Thyroid gland (tissue), 4 donors: ENCODE data around the gene IL1RL1. TPM values are rescaled to one million over a fixed set of nuclear protein-coding genes. Genes with fewer than 3 reads are reported as not detected.

Experiments used
- DNase-seq, 2 donors: peaks; one replicate each; pipeline ENCODE4 v3.0.0-alpha.2; 2019
- H3K27ac ChIP-seq, 3 donors: fragments of 200-600 bp; sonication (generic); 1 replicate in 2 of 3; 2 replicates in 1 of 3; pipeline ENCODE4 v1.5.1; 2016 to 2019; ENCODE audit warnings: mild to moderate bottlenecking in 1 of 3, moderate library complexity in 1 of 3
- H3K27me3 ChIP-seq: fragments of 200-600 bp; sonication (generic); one replicate; pipeline ENCODE4 v1.5.1; 2019
- H3K36me3 ChIP-seq, 2 donors: fragments of 200-600 bp; sonication (generic); one replicate each; pipeline ENCODE4 v1.5.1; 2016 to 2019
- H3K4me1 ChIP-seq, 2 donors: fragments of 200-600 bp; sonication (generic); one replicate each; pipeline ENCODE4 v1.5.1; 2017 to 2019
- H3K4me3 ChIP-seq, 3 donors: fragments of 200-600 bp; sonication (generic); replicated peaks in 1 of 3; 1 replicate in 2 of 3; 2 replicates in 1 of 3; pipeline ENCODE4 v1.5.1; 2016; ENCODE audit warnings: mild to moderate bottlenecking in 1 of 3
- H3K9me3 ChIP-seq: fragments of 200-600 bp; sonication (generic); one replicate; pipeline ENCODE4 v1.5.1; 2017
- CTCF ChIP-seq, 6 experiments: fragments of 200-600 bp in 3 of 6; fragments of 450-650 bp in 3 of 6; sonication (generic) in 3 of 6; IDR thresholded peaks; one replicate each; pipeline ENCODE4 v1.5.1; 2016 to 2019; ENCODE audit warnings: antibody characterized with exemption in 6 of 6, mild to moderate bottlenecking in 2 of 6, inconsistent platforms in 1 of 6, moderate library complexity in 1 of 6
- POLR2A ChIP-seq, 2 donors: fragments of 450-650 bp; IDR thresholded peaks; one replicate each; pipeline ENCODE4 v1.6.1; 2017; ENCODE audit warnings: antibody characterized with exemption in 2 of 2, mild to moderate bottlenecking in 2 of 2, moderate library complexity in 1 of 2
- WGBS, 2 donors: methylation state at CpG; one replicate each; pipeline ENCODE4 v1.1.5; 2017; 5-methylcytosine and 5-hydroxymethylcytosine counted together
- intact Hi-C: fragments of 100-400 bp; cut with DNase I; formaldehyde crosslinking; loops from one replicate; pipeline ENCODE4 v1.15.1; 2023
- total RNA-seq, 4 donors: library from RNA; depleted of rRNA; stranded (reverse); fragments of >200 nt; gene quantifications; one replicate each; pipeline ENCODE4 v1.2.3, GENCODE V29; 2016

The IL1RL1 gene
- total RNA-seq, 4 donors from 2014 or later: 1.0 to 5.0 (median 3.1) TPM

- DNase-seq: peak in 1 of 2 donors; percentile 8
- intact Hi-C loops: no loop called here
- H3K27ac ChIP-seq: no peak overlapping the region
These were observed 6.4 kb upstream of the IL1RL1 start for GRCh38 chr2:102304711-102305611.

GRCh38 chr2:102306125-102306524, 5.2 kb upstream of the IL1RL1 start:
- H3K9me3 ChIP-seq: no peaks in the 10 kb centered on the region
- no peak for DNase-seq
- no peak overlapping the region for H3K27ac ChIP-seq
- TF ChIP-seq POLR2A (IDR thresholded peaks at IDR 0.05): no peak
- no peak for TF ChIP-seq CTCF (IDR thresholded peaks at IDR 0.05)
- H3K36me3 ChIP-seq: no peaks in the 10 kb centered on the region
- H3K4me1 ChIP-seq: peaks cover 0 to 12% of the 10 kb centered on the region in 2 donors
- 62 to 73% methylated on average over 1 of the region's 1 CpG for WGBS, 2 donors
- no peaks in the 10 kb centered on the region for H3K27me3 ChIP-seq
- no peak overlapping the region for H3K4me3 ChIP-seq
- intact Hi-C loops: no loop called here

More at GRCh38 chr2:102304711-102305611, 6.4 kb upstream of the IL1RL1 start:
- Histone ChIP-seq H3K4me3 (no peak overlapping the region), H3K9me3 (no peaks in the 10 kb centered on the region), H3K27me3 (no peaks in the 10 kb centered on the region), H3K36me3 (no peaks in the 10 kb centered on the region), H3K4me1 (peaks cover 0 to 12% of the 10 kb centered on the region in 2 donors)
- WGBS, 2 donors: 45 to 47% methylated on average over 11 of the region's 11 CpGs
- TF ChIP-seq POLR2A (IDR thresholded peaks at IDR 0.05): no peak
- TF ChIP-seq CTCF (IDR thresholded peaks at IDR 0.05): no peak

GRCh38 chr2:102313025-102313424, 1.7 kb downstream of the IL1RL1 start:
- 93 to 96% methylated on average over 2 of the region's 2 CpGs for WGBS, 2 donors

GRCh38 chr2:102313471-102313870, 2.1 kb downstream of the IL1RL1 start:
- Histone ChIP-seq H3K4me3 (no peak overlapping the region), H3K27me3 (no peaks in the 10 kb centered on the region), H3K4me1 (no peaks in the 10 kb centered on the region), H3K27ac (no peak overlapping the region), H3K9me3 (no peaks in the 10 kb centered on the region), H3K36me3 (no peaks in the 10 kb centered on the region)
- TF ChIP-seq CTCF (IDR thresholded peaks at IDR 0.05): no peak
- TF ChIP-seq POLR2A (IDR thresholded peaks at IDR 0.05): no peak
- WGBS, 2 donors: 83 to 87% methylated on average over 8 of the region's 8 CpGs
- intact Hi-C loops: no loop called here
- no peak for DNase-seq

More at GRCh38 chr2:102313025-102313424, 1.7 kb downstream of the IL1RL1 start:
- H3K9me3 ChIP-seq: no peaks in the 10 kb centered on the region
- no peaks in the 10 kb centered on the region for H3K36me3 ChIP-seq
- TF ChIP-seq CTCF (IDR thresholded peaks at IDR 0.05) (no peak), POLR2A (IDR thresholded peaks at IDR 0.05) (no peak)
- no peak for DNase-seq
- intact Hi-C loops: no loop called here
- H3K4me3 ChIP-seq: no peak overlapping the region
- no peaks in the 10 kb centered on the region for H3K4me1 ChIP-seq
- H3K27ac ChIP-seq: no peak overlapping the region
- H3K27me3 ChIP-seq: no peaks in the 10 kb centered on the region

- Histone ChIP-seq H3K9me3 (no peaks in the 10 kb centered on the region), H3K27ac (no peak overlapping the region), H3K36me3 (no peaks in the 10 kb centered on the region), H3K4me3 (no peak overlapping the region), H3K4me1 (no peaks in the 10 kb centered on the region), H3K27me3 (no peaks in the 10 kb centered on the region)
- 89 to 94% methylated on average over 3 of the region's 3 CpGs for WGBS, 2 donors
- no peak for DNase-seq
- TF ChIP-seq CTCF (IDR thresholded peaks at IDR 0.05) (no peak), POLR2A (IDR thresholded peaks at IDR 0.05) (no peak)
- intact Hi-C loops: no loop called here
These were observed 2.6 kb downstream of the IL1RL1 start for GRCh38 chr2:102313950-102314349.
